Measurements from ENCODE around the gene IGFALS.

Gene IGFALS

DNA sequence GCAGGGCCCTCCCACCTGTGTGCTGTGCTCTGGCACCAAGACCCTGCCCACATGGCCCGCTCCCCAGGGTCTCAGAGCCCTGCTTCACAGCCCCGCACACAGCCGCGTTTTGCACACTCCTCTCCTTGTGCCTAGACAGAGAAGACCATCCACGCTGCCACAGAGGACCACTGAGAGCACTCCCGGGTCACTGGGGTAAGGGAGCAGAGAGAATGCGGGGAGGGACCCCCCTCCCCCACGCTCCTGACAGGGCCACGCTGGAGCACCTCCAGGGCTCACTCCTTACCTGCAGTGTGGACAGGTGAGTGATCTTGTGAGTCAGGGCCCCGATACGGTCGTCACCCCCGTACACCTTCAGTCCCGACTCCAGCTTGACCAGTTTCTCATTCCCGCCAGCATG is 26.1 kb upstream of the IGFALS start:
- TF ChIP-seq, protein P1, sequence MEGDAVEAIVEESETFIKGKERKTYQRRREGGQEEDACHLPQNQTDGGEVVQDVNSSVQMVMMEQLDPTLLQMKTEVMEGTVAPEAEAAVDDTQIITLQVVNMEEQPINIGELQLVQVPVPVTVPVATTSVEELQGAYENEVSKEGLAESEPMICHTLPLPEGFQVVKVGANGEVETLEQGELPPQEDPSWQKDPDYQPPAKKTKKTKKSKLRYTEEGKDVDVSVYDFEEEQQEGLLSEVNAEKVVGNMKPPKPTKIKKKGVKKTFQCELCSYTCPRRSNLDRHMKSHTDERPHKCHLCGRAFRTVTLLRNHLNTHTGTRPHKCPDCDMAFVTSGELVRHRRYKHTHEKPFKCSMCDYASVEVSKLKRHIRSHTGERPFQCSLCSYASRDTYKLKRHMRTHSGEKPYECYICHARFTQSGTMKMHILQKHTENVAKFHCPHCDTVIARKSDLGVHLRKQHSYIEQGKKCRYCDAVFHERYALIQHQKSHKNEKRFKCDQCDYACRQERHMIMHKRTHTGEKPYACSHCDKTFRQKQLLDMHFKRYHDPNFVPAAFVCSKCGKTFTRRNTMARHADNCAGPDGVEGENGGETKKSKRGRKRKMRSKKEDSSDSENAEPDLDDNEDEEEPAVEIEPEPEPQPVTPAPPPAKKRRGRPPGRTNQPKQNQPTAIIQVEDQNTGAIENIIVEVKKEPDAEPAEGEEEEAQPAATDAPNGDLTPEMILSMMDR (IDR thresholded peaks at IDR 0.05; ENCODE audit: low read depth, low read length), result no peak
- Histone ChIP-seq H3K27me3 (ENCODE audit: insufficient read depth, low read depth, severe bottlenecking) (no peaks in the 10 kb centered on the region), H3K27ac (no peak overlapping the region), H3K36me3 (peaks cover 34% of the 10 kb centered on the region), H3K9me3 (ENCODE audit: severe bottlenecking) (no peaks in the 10 kb centered on the region), H3K4me3 (ENCODE audit: low read depth, low read length) (no peak overlapping the region)
- no peak for DNase-seq

DNA sequence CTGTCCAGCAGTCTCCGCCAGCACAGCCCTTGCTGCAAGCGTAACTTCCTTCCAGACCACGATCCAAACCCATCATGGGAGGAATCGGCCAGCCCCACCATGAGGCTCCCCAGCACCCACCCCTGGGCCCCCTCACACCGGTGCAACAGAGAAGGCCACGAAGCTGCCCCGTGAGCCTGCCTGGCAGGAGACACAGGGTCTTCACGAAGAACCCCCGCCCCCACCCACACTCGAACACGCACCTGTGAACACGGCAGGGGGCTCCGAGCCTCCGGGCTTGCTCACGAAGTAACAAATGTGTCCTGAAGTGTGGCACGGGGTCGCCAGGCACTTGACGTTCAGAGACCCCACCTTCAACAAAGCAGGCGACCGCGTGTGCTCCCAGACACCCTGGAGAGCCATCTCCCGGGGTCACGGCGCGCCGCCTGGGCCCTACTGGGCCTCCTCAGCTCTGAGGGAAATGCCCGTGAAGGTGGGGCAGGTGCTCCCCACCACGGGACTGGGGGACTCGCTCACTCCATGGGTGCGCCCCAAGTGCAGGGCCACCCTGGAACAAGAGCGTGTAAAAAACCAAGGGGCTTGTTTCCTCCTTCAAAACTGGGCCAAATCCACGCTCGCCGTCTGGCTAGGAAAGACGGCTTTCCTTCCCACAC is 25.5 kb upstream of the IGFALS start:
- H3K27me3 ChIP-seq (ENCODE audit: insufficient read depth, low read depth, severe bottlenecking), result no peaks in the 10 kb centered on the region
- H3K9me3 ChIP-seq (ENCODE audit: severe bottlenecking), result no peaks in the 10 kb centered on the region
- no peak overlapping the region for H3K4me3 ChIP-seq (ENCODE audit: low read depth, low read length)
- peaks cover 34% of the 10 kb centered on the region for H3K36me3 ChIP-seq
- TF ChIP-seq, protein P1 (IDR thresholded peaks at IDR 0.05; ENCODE audit: low read depth, low read length), result no peak
- H3K27ac ChIP-seq, result no peak overlapping the region
- no peak for DNase-seq

DNA sequence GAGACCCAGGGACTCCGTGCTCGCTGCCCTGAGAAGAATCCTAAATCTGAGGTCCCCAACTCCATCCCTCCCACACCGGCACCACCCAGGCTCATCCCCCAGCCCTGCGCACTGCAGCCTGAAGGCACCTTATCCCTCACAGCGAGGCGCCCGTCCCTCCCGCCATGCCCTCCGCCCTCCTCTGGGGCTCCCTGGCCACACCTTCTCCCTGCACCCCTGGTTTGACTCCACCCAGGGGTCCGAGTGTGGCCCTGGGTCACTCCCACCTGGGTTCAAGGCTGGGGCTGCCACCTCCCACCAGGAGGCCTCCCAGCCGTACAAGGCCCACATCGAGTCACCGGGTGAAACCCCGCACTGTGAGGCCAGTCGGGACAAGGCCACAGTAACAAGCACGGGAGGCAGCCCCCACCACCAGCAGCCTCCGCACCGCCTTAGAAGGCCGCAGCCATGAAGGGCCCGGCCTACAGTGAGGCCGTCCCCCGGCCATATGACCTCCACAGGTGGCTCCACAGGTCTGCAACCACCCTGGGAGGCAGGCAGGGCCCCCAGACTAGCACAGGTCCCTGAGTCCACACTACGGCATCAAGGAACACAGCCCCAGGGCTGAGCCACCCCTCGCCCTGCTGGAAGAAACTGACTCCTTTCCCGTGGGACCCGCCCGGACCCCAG is 24.8 kb upstream of the IGFALS start:
- no peak for DNase-seq
- H3K36me3 ChIP-seq, result peaks cover 34% of the 10 kb centered on the region
- TF ChIP-seq, protein P1 (IDR thresholded peaks at IDR 0.05; ENCODE audit: low read depth, low read length), result no peak
- H3K4me3 ChIP-seq (ENCODE audit: low read depth, low read length), result no peak overlapping the region
- no peaks in the 10 kb centered on the region for H3K9me3 ChIP-seq (ENCODE audit: severe bottlenecking)
- H3K27ac ChIP-seq, result no peak overlapping the region
- H3K27me3 ChIP-seq (ENCODE audit: insufficient read depth, low read depth, severe bottlenecking), result no peaks in the 10 kb centered on the region

DNA sequence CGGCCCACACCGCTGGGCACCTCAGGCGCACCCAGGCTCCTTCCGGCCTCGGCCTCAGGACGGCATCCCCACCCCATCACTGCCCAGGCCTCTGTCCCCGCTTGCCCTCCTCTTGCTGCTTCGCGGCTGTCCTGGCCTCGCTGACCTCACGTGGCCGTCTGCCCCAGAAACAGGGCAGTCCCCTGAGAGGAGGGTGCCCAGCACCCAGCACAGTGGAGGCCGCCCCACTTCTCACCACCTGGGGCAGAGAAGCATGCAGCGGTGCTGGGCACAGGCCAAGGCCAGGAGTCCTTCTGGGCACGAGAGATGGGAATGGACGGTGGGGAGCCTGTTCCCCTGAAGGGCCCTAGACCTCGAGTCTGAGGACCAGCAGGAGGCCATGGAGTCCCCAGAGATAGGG is 24.2 kb upstream of the IGFALS start:
- Histone ChIP-seq H3K9me3 (ENCODE audit: severe bottlenecking) (no peaks in the 10 kb centered on the region), H3K4me3 (ENCODE audit: low read depth, low read length) (no peak overlapping the region), H3K27me3 (ENCODE audit: insufficient read depth, low read depth, severe bottlenecking) (no peaks in the 10 kb centered on the region), H3K27ac (no peak overlapping the region), H3K36me3 (peaks cover 31% of the 10 kb centered on the region)
- no peak for DNase-seq
- TF ChIP-seq, protein P1 (IDR thresholded peaks at IDR 0.05; ENCODE audit: low read depth, low read length), result no peak

DNA sequence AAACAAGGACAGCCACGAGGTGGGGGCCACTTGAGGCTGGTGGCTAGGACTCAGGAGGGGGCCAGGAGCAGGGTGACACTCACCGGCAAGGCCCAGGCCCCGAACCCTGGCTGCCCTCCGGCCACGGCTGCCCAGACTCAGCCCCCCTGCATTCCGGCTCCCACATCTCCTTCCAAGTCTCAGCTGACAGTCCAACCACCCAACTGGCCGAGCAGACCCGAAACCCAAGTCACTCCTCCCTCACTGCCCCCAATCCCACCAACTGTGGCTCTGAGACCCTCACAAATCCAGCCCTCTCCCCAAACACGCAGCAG is 23.7 kb upstream of the IGFALS start:
- DNase-seq, result no peak
- TF ChIP-seq, protein P1 (IDR thresholded peaks at IDR 0.05; ENCODE audit: low read depth, low read length), result no peak
- Histone ChIP-seq H3K27me3 (ENCODE audit: insufficient read depth, low read depth, severe bottlenecking) (no peaks in the 10 kb centered on the region), H3K27ac (no peak overlapping the region), H3K9me3 (ENCODE audit: severe bottlenecking) (no peaks in the 10 kb centered on the region), H3K4me3 (ENCODE audit: low read depth, low read length) (no peak overlapping the region), H3K36me3 (peaks cover 26% of the 10 kb centered on the region)

Measured in WERI-Rb-1 (cell line).